ENCODE data around the gene NBPF3.

NBPF3 gene

GRCh38 chr1:21492356-21492625 lies 52.4 kb downstream of the NBPF3 start:
- TF ChIP-seq, protein P1, sequence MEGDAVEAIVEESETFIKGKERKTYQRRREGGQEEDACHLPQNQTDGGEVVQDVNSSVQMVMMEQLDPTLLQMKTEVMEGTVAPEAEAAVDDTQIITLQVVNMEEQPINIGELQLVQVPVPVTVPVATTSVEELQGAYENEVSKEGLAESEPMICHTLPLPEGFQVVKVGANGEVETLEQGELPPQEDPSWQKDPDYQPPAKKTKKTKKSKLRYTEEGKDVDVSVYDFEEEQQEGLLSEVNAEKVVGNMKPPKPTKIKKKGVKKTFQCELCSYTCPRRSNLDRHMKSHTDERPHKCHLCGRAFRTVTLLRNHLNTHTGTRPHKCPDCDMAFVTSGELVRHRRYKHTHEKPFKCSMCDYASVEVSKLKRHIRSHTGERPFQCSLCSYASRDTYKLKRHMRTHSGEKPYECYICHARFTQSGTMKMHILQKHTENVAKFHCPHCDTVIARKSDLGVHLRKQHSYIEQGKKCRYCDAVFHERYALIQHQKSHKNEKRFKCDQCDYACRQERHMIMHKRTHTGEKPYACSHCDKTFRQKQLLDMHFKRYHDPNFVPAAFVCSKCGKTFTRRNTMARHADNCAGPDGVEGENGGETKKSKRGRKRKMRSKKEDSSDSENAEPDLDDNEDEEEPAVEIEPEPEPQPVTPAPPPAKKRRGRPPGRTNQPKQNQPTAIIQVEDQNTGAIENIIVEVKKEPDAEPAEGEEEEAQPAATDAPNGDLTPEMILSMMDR (IDR thresholded peaks at IDR 0.05; ENCODE audit: low read depth, low read length), result no peak
- no peak overlapping the region for H3K4me3 ChIP-seq (replicated peaks in 1 of 2; ENCODE audit: low read depth in 2 of 2, low read length in 2 of 2)
- DNase-seq (ENCODE audit: low read depth in 2 of 2), result no peak

GRCh38 chr1:21494196-21494595 lies 54.3 kb downstream of the NBPF3 start:
- DNase-seq (ENCODE audit: low read depth in 2 of 2), result no peak
- TF ChIP-seq, protein P1 (IDR thresholded peaks at IDR 0.05; ENCODE audit: low read depth, low read length), result no peak

DNA sequence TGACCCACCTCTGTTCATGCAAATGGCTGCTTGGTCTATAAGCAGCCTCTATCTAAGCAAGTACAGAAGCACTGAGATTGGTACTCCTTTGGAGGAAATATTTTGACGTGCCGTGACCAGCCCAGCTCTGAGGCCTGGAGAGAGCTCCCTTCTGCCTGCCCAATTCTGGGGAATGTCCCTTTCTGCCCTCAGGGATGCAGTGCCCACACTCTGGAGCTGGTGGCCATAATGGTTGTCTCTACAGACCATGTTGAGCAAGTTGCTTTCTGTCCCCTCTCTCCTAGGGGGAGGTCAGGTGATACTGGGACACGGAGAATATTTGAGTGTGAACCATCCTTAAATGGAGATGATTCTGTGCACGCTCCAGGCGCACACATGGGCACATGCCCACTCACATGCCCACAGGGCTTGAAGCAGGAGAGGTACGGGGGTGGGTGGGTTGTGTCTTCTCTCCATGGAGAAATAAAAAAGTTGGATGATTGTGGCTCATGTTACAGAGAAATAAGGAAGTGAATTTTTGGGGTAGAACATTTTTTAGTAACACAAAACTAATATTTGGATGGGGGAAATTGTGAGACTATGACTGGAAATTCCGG lies 55.4 kb downstream of the NBPF3 start:
- TF ChIP-seq, protein P1 (IDR thresholded peaks at IDR 0.05; ENCODE audit: low read depth, low read length), result no peak
- H3K4me3 ChIP-seq (replicated peaks in 1 of 2; ENCODE audit: low read depth in 2 of 2, low read length in 2 of 2), result no peak overlapping the region
- no peak for DNase-seq (ENCODE audit: low read depth in 2 of 2)

More at GRCh38 chr1:21494196-21494595, 54.3 kb downstream of the NBPF3 start:
- no peak overlapping the region for H3K4me3 ChIP-seq (replicated peaks in 1 of 2; ENCODE audit: low read depth in 2 of 2, low read length in 2 of 2)

GRCh38 chr1:21496063-21496462 lies 56.1 kb downstream of the NBPF3 start:
- DNase-seq (ENCODE audit: low read depth in 2 of 2), result no peak
- no peak overlapping the region for H3K4me3 ChIP-seq (replicated peaks in 1 of 2; ENCODE audit: low read depth in 2 of 2, low read length in 2 of 2)
- TF ChIP-seq, protein P1 (IDR thresholded peaks at IDR 0.05; ENCODE audit: low read depth, low read length), result no peak

DNA sequence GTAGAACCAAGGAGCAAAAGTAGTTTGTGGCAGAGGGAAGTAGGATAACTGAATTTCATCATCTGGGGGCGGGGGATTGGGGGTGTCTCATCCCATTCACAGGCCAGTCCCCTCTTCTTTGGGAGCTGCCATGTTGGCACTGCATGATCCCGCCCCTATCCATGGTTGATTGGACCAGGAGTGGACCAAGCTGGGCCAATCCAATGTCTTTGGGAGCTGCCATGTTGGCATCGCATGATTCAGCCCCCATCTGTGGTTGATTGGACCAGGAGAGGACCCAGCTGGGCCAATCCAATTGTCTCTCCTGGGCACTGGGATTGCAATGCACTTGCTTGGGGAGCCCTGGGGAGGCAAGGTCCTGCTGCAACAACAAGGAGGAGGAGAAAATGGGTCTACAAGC lies 56.9 kb downstream of the NBPF3 start:
- no peak for DNase-seq (ENCODE audit: low read depth in 2 of 2)
- TF ChIP-seq, protein P1 (IDR thresholded peaks at IDR 0.05; ENCODE audit: low read depth, low read length), result no peak
- no peak overlapping the region for H3K4me3 ChIP-seq (replicated peaks in 1 of 2; ENCODE audit: low read depth in 2 of 2, low read length in 2 of 2)

- TF ChIP-seq, protein P1 (IDR thresholded peaks at IDR 0.05; ENCODE audit: low read depth, low read length), result no peak
- no peak for DNase-seq (ENCODE audit: low read depth in 2 of 2)
- H3K4me3 ChIP-seq (replicated peaks in 1 of 2; ENCODE audit: low read depth in 2 of 2, low read length in 2 of 2), result no peak overlapping the region
Observed at GRCh38 chr1:21497466-21498061, 57.6 kb downstream of the NBPF3 start.

Measured in cardiac fibroblast (primary cell).